Endothelial cell of umbilical vein (primary cell): Measurements from ENCODE around the gene FAM111B.
"Not testable (repeated sequence)": the region's sequence is repeated elsewhere in the genome, so short reads cannot be mapped to it uniquely, and the experiment has no call there.

Experiments used
- EZH2 ChIP-seq: IDR thresholded peaks from 2 replicates; pipeline ENCODE4 v1.6.1; 2012; ENCODE audit warnings: borderline replicate concordance, low read depth, mild to moderate bottlenecking, moderate library complexity, low read length, inconsistent platforms; ENCODE audit not compliant: severe bottlenecking
- FOS ChIP-seq: IDR thresholded peaks from 2 replicates; pipeline ENCODE4 v1.6.1; 2011; ENCODE audit warnings: mild to moderate bottlenecking, low read length, moderate library complexity, borderline replicate concordance; ENCODE audit not compliant: insufficient read depth
- GATA2 ChIP-seq: IDR thresholded peaks from 2 replicates; pipeline ENCODE4 v1.7.0; 2011; ENCODE audit warnings: low read depth, mild to moderate bottlenecking, moderate library complexity, mixed read lengths, low read length; ENCODE audit not compliant: insufficient read length, insufficient read depth
- JUN ChIP-seq: IDR thresholded peaks from 2 replicates; pipeline ENCODE4 v1.6.1; 2011; ENCODE audit warnings: borderline replicate concordance, low read depth; ENCODE audit not compliant: insufficient read length, insufficient read depth
- MYC ChIP-seq: IDR thresholded peaks from one replicate; pipeline ENCODE4 v1.6.1; 2011; ENCODE audit warnings: mild to moderate bottlenecking, low read depth, low read length
- POLR2A ChIP-seq: IDR thresholded peaks from 2 replicates; pipeline ENCODE4 v1.6.1; 2012; ENCODE audit warnings: low read depth, mild to moderate bottlenecking, control low read depth, low read length
- POLR2AphosphoS5 ChIP-seq: IDR thresholded peaks from 2 replicates; pipeline ENCODE4 v1.6.1; 2012; ENCODE audit warnings: low read depth, mild to moderate bottlenecking, control low read depth, low read length, moderate library complexity; ENCODE audit not compliant: insufficient read depth
- TF ChIP-seq, protein P1 (sequence below), 2 donors: IDR thresholded peaks; 1 replicate in 1 of 2; 2 replicates in 1 of 2; pipeline ENCODE4 v1.5.1; 2011; ENCODE audit warnings: low read length in 2 of 2, mild to moderate bottlenecking in 2 of 2, moderate library complexity in 2 of 2, control low read depth in 1 of 2, inconsistent platforms in 1 of 2, low read depth in 1 of 2; ENCODE audit not compliant: insufficient read depth in 1 of 2; ENCODE audit errors: extremely low read depth in 1 of 2
- TF ChIP-seq, protein P2 (sequence below): IDR thresholded peaks from 2 replicates; pipeline ENCODE4 v1.6.1; 2011; ENCODE audit not compliant: insufficient read depth, insufficient read length

GRCh38 chr11:59080421-59080820 lies 26.6 kb upstream of the FAM111B start:
- not testable (repeated sequence) for TF ChIP-seq EZH2, JUN, POLR2A, MYC, POLR2AphosphoS5, FOS, GATA2
- TF ChIP-seq, protein P1, sequence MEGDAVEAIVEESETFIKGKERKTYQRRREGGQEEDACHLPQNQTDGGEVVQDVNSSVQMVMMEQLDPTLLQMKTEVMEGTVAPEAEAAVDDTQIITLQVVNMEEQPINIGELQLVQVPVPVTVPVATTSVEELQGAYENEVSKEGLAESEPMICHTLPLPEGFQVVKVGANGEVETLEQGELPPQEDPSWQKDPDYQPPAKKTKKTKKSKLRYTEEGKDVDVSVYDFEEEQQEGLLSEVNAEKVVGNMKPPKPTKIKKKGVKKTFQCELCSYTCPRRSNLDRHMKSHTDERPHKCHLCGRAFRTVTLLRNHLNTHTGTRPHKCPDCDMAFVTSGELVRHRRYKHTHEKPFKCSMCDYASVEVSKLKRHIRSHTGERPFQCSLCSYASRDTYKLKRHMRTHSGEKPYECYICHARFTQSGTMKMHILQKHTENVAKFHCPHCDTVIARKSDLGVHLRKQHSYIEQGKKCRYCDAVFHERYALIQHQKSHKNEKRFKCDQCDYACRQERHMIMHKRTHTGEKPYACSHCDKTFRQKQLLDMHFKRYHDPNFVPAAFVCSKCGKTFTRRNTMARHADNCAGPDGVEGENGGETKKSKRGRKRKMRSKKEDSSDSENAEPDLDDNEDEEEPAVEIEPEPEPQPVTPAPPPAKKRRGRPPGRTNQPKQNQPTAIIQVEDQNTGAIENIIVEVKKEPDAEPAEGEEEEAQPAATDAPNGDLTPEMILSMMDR (IDR thresholded peaks at IDR 0.05; ENCODE audit: extremely low read depth in 1 of 2, insufficient read depth in 1 of 2, low read depth in 1 of 2, low read length in 2 of 2): not testable (repeated sequence)
- TF ChIP-seq, protein P2, sequence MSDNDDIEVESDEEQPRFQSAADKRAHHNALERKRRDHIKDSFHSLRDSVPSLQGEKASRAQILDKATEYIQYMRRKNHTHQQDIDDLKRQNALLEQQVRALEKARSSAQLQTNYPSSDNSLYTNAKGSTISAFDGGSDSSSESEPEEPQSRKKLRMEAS: not testable (repeated sequence)
